Activated T-cell treated with anti-CD3 and anti-CD28 coated beads, Interleukin-2, amount 50 U/mL, for 24 hours (primary cell): ENCODE data around the gene MT1B.

Experiments used
- DNase-seq: peaks from one replicate; pipeline ENCODE4 v3.0.0-alpha.2; 2020
- H3K27ac Mint-ChIP-seq: 2 replicates; pipeline ENCODE4 v1.8.0; 2020; ENCODE audit warnings: mild to moderate bottlenecking, mixed read lengths
- H3K27me3 Mint-ChIP-seq: 2 replicates; pipeline ENCODE4 v1.8.0; 2020; ENCODE audit warnings: mixed read lengths
- H3K36me3 Mint-ChIP-seq: 2 replicates; pipeline ENCODE4 v1.8.0; 2020; ENCODE audit warnings: low read depth, mixed read lengths
- H3K4me1 Mint-ChIP-seq: 2 replicates; pipeline ENCODE4 v1.8.0; 2020; ENCODE audit warnings: low read depth, mixed read lengths
- H3K4me3 Mint-ChIP-seq: 2 replicates; pipeline ENCODE4 v1.8.0; 2020; ENCODE audit warnings: mild to moderate bottlenecking, moderate library complexity, mixed read lengths
- H3K9me3 Mint-ChIP-seq: 2 replicates; pipeline ENCODE4 v1.8.0; 2020; ENCODE audit warnings: mixed read lengths

The MT1B gene

GRCh38 chr16:56675685-56676210 is 24.1 kb downstream of the MT1B start:
- H3K27ac Mint-ChIP-seq, result peak overlapping the region; percentile 30
- peak overlapping the region; percentile 48 for H3K4me3 Mint-ChIP-seq
- H3K27me3 Mint-ChIP-seq, result peaks cover 40% of the 10 kb centered on the region
- H3K4me1 Mint-ChIP-seq, result peaks cover 20% of the 10 kb centered on the region
- H3K36me3 Mint-ChIP-seq, result no peaks in the 10 kb centered on the region
- no peaks in the 10 kb centered on the region for H3K9me3 Mint-ChIP-seq
- DNase-seq, result peak; percentile 74

GRCh38 chr16:56677474-56677873 is 25.8 kb downstream of the MT1B start:
- H3K4me3 Mint-ChIP-seq, result no peak overlapping the region
- DNase-seq, result no peak
- peaks cover 24% of the 10 kb centered on the region for H3K27me3 Mint-ChIP-seq
- H3K9me3 Mint-ChIP-seq, result no peaks in the 10 kb centered on the region
- H3K36me3 Mint-ChIP-seq, result peaks cover 2% of the 10 kb centered on the region
- H3K27ac Mint-ChIP-seq, result no peak overlapping the region
- peaks cover 25% of the 10 kb centered on the region for H3K4me1 Mint-ChIP-seq

- H3K4me1 Mint-ChIP-seq, result peaks cover 37% of the 10 kb centered on the region
- DNase-seq, result no peak
- H3K27ac Mint-ChIP-seq, result no peak overlapping the region
- H3K27me3 Mint-ChIP-seq, result peaks cover 12% of the 10 kb centered on the region
- peaks cover 13% of the 10 kb centered on the region for H3K36me3 Mint-ChIP-seq
- H3K4me3 Mint-ChIP-seq, result no peak overlapping the region
- H3K9me3 Mint-ChIP-seq, result no peaks in the 10 kb centered on the region
Measured at GRCh38 chr16:56679078-56679730, 27.5 kb downstream of the MT1B start.

- DNase-seq, result no peak
- peaks cover 39% of the 10 kb centered on the region for H3K4me1 Mint-ChIP-seq
- H3K36me3 Mint-ChIP-seq, result peaks cover 16% of the 10 kb centered on the region
- no peak overlapping the region for H3K27ac Mint-ChIP-seq
- no peaks in the 10 kb centered on the region for H3K9me3 Mint-ChIP-seq
- no peak overlapping the region for H3K4me3 Mint-ChIP-seq
- peaks cover 8% of the 10 kb centered on the region for H3K27me3 Mint-ChIP-seq
Measured at GRCh38 chr16:56679818-56680217, 28.1 kb downstream of the MT1B start.

GRCh38 chr16:56681939-56682702 is 30.4 kb downstream of the MT1B start, which contains the start of gene MT1X:
TSS of gene MT1X (plus strand) at chr16:56682470. CDS start at chr16:56682541, 71 bp downstream.
- peak within 1 kb of the TSS; percentile 94 for H3K27ac Mint-ChIP-seq
- DNase-seq, result peak; percentile 94
- H3K4me1 Mint-ChIP-seq, result peaks cover 29% of the 10 kb centered on the region
- H3K9me3 Mint-ChIP-seq, result peaks cover 2% of the 10 kb centered on the region
- peak within 1 kb of the TSS; percentile 93 for H3K4me3 Mint-ChIP-seq
- peaks cover 28% of the 10 kb centered on the region for H3K36me3 Mint-ChIP-seq
- H3K27me3 Mint-ChIP-seq, result no peaks in the 10 kb centered on the region

GRCh38 chr16:56682703-56683397 is 31.2 kb downstream of the MT1B start:
- no peak for DNase-seq
- peak overlapping the region; percentile 93 for H3K4me3 Mint-ChIP-seq
- no peaks in the 10 kb centered on the region for H3K27me3 Mint-ChIP-seq

GRCh38 chr16:56683424-56684172 is 31.9 kb downstream of the MT1B start:
- DNase-seq, result no peak
- Mint-ChIP-seq H3K4me1 (peaks cover 29% of the 10 kb centered on the region), H3K4me3 (peak overlapping the region; percentile 93), H3K36me3 (peaks cover 28% of the 10 kb centered on the region), H3K9me3 (peaks cover 2% of the 10 kb centered on the region), H3K27ac (peak overlapping the region; percentile 2), H3K27me3 (no peaks in the 10 kb centered on the region)

More at GRCh38 chr16:56682703-56683397, 31.2 kb downstream of the MT1B start:
- peaks cover 29% of the 10 kb centered on the region for H3K4me1 Mint-ChIP-seq
- H3K27ac Mint-ChIP-seq, result peak overlapping the region; percentile 94
- peaks cover 2% of the 10 kb centered on the region for H3K9me3 Mint-ChIP-seq
- H3K36me3 Mint-ChIP-seq, result peaks cover 28% of the 10 kb centered on the region

- no peak for DNase-seq
- Mint-ChIP-seq H3K9me3 (peaks cover 2% of the 10 kb centered on the region), H3K4me3 (peak overlapping the region; percentile 93), H3K27me3 (no peaks in the 10 kb centered on the region), H3K4me1 (peaks cover 29% of the 10 kb centered on the region), H3K27ac (no peak overlapping the region), H3K36me3 (peaks cover 28% of the 10 kb centered on the region)
Measured at GRCh38 chr16:56684256-56684925, 32.7 kb downstream of the MT1B start.

GRCh38 chr16:56684926-56685590 is 33.4 kb downstream of the MT1B start:
- no peak overlapping the region for H3K27ac Mint-ChIP-seq
- no peak overlapping the region for H3K4me3 Mint-ChIP-seq
- H3K36me3 Mint-ChIP-seq, result peaks cover 28% of the 10 kb centered on the region
- DNase-seq, result no peak
- H3K4me1 Mint-ChIP-seq, result peaks cover 24% of the 10 kb centered on the region
- H3K27me3 Mint-ChIP-seq, result no peaks in the 10 kb centered on the region
- peaks cover 2% of the 10 kb centered on the region for H3K9me3 Mint-ChIP-seq

- peaks cover 2% of the 10 kb centered on the region for H3K9me3 Mint-ChIP-seq
Measured at GRCh38 chr16:56686758-56687157, 35.1 kb downstream of the MT1B start.

GRCh38 chr16:56688762-56689161 is 37.1 kb downstream of the MT1B start:
- Mint-ChIP-seq H3K9me3 (peaks cover 2% of the 10 kb centered on the region), H3K4me3 (no peak overlapping the region), H3K4me1 (peaks cover 8% of the 10 kb centered on the region), H3K27me3 (no peaks in the 10 kb centered on the region), H3K36me3 (peaks cover 20% of the 10 kb centered on the region), H3K27ac (no peak overlapping the region)
- no peak for DNase-seq

More at GRCh38 chr16:56686758-56687157, 35.1 kb downstream of the MT1B start:
- Mint-ChIP-seq H3K27me3 (no peaks in the 10 kb centered on the region), H3K27ac (no peak overlapping the region), H3K36me3 (peaks cover 28% of the 10 kb centered on the region), H3K4me1 (peaks cover 20% of the 10 kb centered on the region), H3K4me3 (no peak overlapping the region)
- DNase-seq, result no peak

- Mint-ChIP-seq H3K27ac (no peak overlapping the region), H3K27me3 (no peaks in the 10 kb centered on the region), H3K9me3 (peaks cover 2% of the 10 kb centered on the region), H3K4me1 (peaks cover 4% of the 10 kb centered on the region), H3K4me3 (no peak overlapping the region), H3K36me3 (peaks cover 16% of the 10 kb centered on the region)
- DNase-seq, result no peak
Measured at GRCh38 chr16:56689171-56689570, 37.5 kb downstream of the MT1B start.

- Mint-ChIP-seq H3K36me3 (peaks cover 12% of the 10 kb centered on the region), H3K27me3 (no peaks in the 10 kb centered on the region), H3K4me1 (no peaks in the 10 kb centered on the region), H3K27ac (no peak overlapping the region), H3K4me3 (no peak overlapping the region), H3K9me3 (peaks cover 2% of the 10 kb centered on the region)
- DNase-seq, result no peak
Measured at GRCh38 chr16:56690420-56691122, 38.9 kb downstream of the MT1B start.
